HG03342 (cell line): Measurements from ENCODE around the gene BID.
"Not testable (repeated sequence)": the region's sequence is repeated elsewhere in the genome, so short reads cannot be mapped to it uniquely, and the experiment has no call there.

Source experiments
- ATAC-seq: cut with Tn5 transposase; IDR thresholded peaks from one replicate; pipeline ENCODE4 v1.9.1; 2021; ENCODE audit warnings: mild to moderate bottlenecking, moderate library complexity; ENCODE audit not compliant: unreplicated experiment

BID gene

DNA sequence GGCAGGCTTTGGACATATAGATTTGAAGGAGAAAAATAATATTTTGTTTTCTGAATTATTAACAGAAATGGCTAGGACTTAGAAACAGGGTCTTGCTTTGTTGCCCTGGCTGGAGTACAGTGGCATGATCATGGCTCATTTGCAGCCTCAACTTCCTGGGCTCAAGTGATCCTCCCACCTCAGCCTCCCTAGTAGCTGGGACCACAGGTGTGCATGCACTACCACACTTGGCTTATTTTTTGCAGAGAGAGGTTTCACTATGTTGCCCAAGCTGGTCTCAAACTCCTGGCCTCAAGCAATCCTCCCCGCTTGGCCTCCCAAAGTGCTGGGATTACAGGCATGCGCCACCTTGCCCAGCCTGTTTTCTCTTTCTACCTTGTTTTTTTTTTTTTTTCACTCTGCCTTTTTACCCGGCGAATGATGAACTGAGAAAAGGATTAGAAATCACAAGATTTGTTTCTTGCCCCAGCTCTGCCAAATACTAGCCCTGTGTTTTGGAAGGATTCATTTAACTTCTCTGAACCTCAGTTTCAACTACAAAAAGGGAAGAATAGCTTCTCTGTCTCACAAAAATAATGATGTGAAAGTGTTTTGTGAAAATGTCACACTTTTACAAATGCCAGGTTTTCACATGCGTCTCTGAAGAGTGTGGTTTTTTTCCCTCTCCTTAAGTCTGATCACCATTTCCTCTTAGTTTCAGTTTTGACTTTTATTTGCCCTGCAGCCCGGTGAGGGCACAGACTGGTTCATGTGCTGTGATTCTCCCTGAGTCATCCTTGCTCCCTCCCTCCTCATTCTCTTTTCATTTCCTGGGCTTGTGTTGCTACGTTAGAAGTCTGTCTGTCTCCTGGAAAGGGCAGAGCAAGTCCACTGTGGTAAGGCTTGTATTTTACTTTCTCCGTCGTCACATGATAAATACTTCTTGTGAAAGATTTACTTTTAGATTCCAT lies 68.0 kb downstream of the BID start:
- peak; percentile 60 for ATAC-seq

DNA sequence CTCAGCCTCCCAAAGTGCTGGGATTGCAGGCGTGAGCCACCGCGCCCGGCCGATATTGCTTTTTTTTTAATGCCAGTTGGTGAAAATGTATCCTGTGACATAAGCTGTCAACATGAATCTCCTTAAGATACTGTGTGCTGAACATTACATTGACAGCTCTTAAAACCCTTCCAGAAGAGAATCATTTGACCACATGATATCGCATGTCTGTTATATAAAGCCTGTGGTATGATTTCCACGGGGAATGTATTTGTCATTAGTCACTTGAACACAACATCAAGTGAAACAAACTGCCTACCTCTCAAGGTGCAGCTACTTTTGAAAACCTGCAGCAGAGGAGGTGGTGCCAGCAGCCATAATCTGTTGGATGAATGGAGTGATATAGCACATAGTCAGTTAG lies 68.7 kb downstream of the BID start:
- ATAC-seq, result no peak

DNA sequence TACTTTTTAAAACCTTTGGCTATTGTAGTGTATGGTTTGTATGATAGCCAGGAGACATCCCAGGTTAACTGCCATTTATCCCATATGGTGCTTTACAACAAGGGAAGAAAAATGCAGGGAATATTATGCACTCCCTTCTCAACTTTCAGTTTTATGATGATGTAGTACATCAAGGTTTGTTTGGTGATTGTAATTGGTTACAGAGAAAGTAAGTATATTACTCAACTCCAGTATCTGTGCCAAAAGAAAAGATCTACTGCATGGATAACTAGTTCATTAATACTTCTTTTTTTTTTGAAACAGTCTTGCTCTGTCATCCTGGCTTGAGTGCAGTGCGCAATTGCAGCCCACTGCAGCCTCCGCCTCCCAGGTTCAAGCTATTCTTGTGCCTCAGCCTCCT lies 70.5 kb downstream of the BID start:
- no peak for ATAC-seq

DNA sequence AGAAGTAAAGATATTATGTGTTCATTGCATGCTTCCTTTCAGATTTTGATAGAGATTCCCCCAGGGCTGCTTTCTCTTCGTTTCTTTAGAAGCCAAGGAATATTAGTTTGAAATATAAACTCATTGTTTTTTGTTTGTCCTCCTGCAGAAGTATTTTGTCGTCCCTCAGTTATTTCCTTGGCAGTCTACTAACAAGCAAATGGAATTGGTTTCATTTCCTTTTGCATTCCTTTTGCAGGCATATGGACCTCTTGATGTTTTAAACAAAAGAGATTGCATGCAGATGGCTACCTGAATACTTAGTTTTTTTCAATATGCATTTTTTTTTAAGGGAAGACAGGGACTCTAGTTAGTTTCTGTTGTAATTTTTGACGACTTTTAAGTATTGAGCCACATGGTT lies 73.5 kb downstream of the BID start:
- ATAC-seq, result no peak

DNA sequence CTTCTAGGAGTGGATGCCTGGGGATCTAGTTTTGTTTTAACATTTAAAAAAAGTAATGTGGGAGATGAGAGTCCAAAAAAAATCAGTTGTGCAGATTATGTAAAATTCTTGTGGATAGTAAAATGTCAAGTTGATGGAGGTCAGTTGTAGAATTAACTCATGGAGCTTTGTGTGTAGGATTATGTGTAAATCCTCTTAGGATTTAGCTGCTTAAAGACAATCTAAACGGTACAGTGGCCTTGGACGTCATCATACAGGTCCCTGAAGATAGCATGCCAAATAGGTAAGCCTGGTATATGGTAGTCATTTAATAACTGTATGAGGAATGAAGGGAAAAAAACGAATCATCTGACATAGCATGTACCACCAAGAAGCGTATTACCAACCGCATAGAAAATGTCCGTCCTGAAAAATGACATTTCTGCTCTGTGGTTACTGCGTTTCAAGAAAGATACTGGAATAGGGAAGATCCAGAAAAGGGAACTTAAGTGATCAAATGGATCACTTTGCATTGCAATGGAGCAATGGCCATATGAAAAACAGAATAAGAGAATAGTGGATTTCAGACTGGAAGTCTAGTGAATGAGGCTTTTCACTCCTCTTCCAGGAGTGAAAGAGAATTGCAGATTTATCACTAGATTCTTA lies 74.5 kb downstream of the BID start:
- ATAC-seq, result no peak

DNA sequence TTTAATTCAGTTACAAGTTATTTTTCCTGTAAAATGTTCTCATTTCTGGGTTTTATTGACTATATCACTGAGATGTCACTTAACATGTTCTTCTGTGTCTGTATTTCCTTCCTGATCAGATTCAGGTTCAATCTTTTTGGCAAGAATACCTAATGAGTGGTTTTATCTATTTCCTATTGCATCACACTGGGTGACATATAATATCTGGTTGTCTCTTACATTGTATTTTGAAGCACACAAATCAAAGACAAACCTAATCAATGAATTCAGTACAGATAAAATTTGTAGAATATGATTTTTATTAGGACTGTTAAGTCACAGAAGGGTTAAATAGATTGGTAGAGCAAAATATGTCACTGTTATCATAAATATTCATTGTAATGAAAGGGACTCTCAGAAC lies 75.3 kb downstream of the BID start:
- ATAC-seq, result no peak

DNA sequence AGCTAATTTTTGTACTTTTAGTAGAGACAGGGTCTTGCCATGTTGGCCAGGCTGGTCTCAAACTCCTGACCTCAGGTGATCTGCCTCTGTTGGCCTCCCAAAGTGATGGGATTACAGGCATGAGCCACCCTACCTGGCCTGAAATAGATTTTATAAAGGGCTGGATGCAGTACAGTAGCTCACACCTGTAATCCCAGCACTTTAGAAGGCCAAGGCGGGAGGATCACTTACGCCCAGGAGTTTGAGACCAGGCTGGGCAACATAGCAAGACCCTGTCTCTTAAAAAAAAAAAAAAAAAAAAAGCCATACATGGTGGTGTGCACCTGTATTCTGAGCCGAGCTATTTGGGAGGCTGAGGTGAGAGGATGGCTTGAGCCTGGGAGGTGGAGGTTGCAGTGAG lies 76.0 kb downstream of the BID start:
- not testable (repeated sequence) for ATAC-seq

DNA sequence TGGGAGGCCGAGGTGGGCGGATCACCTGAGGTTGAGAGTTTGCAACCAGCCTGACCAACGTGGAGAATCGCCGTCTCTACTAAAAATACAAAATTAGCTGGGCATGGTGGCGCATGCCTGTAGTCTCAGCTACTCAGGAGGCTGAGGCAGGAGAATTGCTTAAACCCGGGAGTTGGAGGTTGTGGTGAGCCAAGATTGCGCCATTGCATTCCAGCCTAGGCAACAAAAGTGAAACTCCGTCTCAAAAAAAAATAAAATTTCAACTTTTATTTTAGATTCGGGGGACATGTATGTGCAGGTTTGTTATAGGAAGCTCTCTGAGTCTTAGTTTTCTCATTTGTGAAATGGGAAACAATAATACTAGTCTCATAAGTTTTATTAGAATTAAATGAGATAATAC lies 77.1 kb downstream of the BID start:
- not testable (repeated sequence) for ATAC-seq

DNA sequence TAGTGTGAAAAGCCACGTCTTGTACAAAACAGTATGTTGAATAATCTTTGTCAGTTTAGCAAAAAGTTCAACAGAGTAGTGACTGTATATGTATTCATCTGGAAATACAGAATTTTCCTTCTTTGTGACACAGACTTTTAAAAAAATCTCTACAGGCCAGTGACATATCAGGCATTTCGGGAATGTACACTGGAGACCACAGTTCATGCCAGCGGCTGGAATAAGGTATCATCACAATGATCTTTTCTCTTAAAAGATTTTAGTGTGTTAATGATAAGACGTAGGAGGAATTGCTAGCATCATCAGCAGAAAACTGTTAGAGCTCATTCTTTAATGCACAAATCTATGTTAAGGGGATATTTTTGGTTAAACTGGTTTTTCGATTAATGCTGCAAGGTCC lies 78.3 kb downstream of the BID start:
- no peak for ATAC-seq

DNA sequence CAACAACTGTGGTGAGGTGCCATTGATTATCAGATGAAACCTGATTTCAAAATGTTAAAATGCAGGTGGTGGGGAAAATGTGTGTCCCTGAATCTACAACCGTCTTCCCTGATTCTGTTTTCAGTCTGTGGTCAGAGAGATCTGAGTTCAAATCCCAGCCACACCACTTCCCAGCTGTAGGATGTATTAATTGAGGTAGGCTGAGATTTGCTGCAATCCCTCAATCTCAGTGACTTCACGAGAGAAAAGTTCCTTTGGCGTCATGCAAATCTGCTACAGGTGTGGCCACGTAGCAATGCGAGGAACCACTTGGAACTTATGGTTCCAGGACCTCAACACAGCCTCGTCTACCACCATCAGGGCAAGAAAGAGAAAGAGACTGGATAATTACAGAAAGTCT lies 79.5 kb downstream of the BID start:
- no peak for ATAC-seq

DNA sequence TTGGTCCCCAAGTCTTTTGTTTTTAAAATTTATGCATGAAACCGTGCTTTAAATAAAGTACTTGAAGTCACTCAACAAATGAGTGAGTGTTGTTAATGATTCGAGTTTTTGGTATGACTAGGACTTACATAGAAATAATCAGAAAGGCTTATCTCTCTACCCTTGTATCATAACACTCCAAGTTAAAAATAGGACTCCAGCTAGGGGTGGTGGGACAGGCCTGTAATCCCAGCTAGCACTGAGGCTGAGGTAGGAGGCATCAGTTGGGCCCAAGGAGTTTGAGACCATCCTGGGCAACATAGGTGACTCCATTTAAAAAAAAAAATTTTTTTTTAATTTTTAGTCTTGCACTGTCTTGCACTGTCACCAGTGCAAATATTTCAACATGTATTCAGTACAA lies 80.1 kb downstream of the BID start:
- no peak for ATAC-seq

DNA sequence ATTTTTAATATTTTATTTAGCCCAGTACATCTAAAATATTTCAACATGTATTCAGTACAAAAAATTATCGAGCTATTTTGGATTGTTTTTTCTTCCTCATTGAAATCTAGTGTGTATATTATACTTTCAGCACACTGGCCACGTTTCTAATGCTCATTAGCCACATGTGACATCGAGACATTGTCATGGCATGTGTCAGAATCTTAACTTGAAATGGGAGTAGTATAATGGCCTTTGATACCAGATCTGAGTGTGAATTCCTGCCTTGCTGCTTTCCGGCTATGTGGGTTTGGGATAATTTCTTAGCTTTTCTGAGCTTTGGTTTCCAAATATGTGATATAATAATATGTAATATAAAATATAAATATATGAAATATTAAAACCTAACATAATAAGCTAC lies 81.4 kb downstream of the BID start:
- ATAC-seq, result no peak

DNA sequence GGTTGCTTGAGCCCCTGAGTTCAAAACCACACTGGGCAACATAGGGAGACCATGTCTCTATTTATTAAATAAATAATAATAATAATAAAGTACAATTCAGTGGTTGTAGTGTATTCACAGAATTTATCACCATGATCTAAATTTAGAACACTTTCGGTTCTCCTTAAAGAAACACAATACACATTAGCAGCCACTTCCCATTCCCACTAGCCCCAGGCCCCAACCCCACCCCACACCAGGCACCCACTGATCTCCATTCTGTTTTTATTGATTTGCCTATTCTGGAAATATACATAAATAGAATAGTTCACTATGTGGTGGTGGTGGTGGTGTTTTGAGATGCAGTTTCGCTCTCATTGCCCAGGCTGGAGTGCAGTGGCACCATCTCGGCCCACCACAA lies 90.0 kb downstream of the BID start:
- no peak for ATAC-seq
